ENCODE results near the gene CLECL1. TPM values are rescaled to one million over a fixed set of nuclear protein-coding genes. Genes with fewer than 3 reads are reported as not detected.
"Not testable (repeated sequence)": the region's sequence is repeated elsewhere in the genome, so short reads cannot be mapped to it uniquely, and the experiment has no call there.

Gene CLECL1
- polyA plus RNA-seq, 1 of the 3 experiments (the other 2 are of a cell fraction): not detected

GRCh38 chr12:9741726-9742125 lies 8.8 kb upstream of the CLECL1 start:
- no peaks in the 10 kb centered on the region for H3F3A ChIP-seq (replicated peaks; ENCODE audit: insufficient read depth)
- no peak overlapping the region for H2AFZ ChIP-seq (ENCODE audit: low read depth)
- H3K27ac ChIP-seq (ENCODE audit: low read depth in 2 of 2, low read length in 1 of 2): no peak overlapping the region
- DNase-seq: no peak
- ChIA-PET POLR2A (no interaction called here), CTCF (interaction anchor here (1.3 to 4.5 kb wide), 4 partner anchors 8 to 17 kb away, joined by 5 to 30 read pairs (median 6); no protein-coding TSS in a partner anchor)
- no peaks in the 10 kb centered on the region for H4K20me1 ChIP-seq (ENCODE audit: insufficient read depth)
- no peaks in the 10 kb centered on the region for H3K9me2 ChIP-seq
- H3K36me3 ChIP-seq (replicated peaks in 1 of 2; ENCODE audit: control insufficient read depth in 1 of 2, insufficient read depth in 2 of 2, low read length in 1 of 2): no peaks in the 10 kb centered on the region
- no peak overlapping the region for H3K4me3 ChIP-seq (ENCODE audit: low read depth in 2 of 2, low read length in 1 of 2)
- peaks cover 49% of the 10 kb centered on the region; the same call in 1 of the 2 replicates for H3K27me3 ChIP-seq (ENCODE audit: insufficient read depth)
- no peaks in the 10 kb centered on the region for H3K79me2 ChIP-seq (ENCODE audit: insufficient read depth)
- no peak overlapping the region for H3K4me2 ChIP-seq
- no peaks in the 10 kb centered on the region for H3K4me1 ChIP-seq (ENCODE audit: control insufficient read depth in 1 of 2, insufficient read depth in 2 of 2, low read depth in 1 of 2, low read length in 1 of 2)
- no peaks in the 10 kb centered on the region for H3K9me3 ChIP-seq
- WGBS (ENCODE audit: low lambda C conversion rate): 20% methylated on average over 4 of the region's 4 CpGs
- TF ChIP-seq TEAD4 (IDR thresholded peaks at IDR 0.05; ENCODE audit: borderline replicate concordance, insufficient read depth) (no peak), MEF2A (IDR thresholded peaks at IDR 0.05; ENCODE audit: borderline replicate concordance, low read depth) (no peak), CHD2 (IDR thresholded peaks at IDR 0.05; ENCODE audit: low read length, partially characterized antibody) (no peak), ELF1 (IDR thresholded peaks at IDR 0.05) (no peak)
- no peak overlapping the region for H3K9ac ChIP-seq

DNA sequence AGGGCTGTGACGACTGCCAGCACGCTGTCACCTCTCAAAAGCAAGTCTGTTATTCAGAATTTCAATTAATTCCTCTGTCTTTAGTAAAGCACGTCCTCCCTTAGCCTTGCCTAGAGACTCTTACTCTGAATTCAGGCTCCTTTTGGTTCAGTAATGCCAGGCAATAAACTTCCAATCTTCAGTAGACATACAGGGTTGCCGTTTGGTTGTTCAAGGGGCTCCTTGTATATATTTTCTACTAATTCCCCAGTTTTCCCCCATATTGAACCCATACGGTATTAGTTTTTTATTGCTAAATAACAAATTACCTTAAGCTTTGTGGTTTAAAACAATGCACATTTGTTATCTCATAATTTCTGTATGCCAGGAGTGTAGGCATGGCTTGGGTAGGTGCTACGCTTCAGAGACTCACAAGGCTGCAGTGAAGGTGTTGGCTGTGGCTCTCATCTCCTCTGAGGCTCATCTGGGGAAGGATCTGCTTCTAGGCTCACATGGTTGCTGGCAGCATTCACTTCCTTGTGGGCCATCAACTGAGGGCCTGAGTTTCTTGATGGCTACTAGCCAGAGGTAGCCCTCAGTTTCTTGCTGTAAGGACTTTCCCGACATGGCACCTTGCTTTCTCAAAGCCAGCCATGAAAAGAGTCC lies 7.3 kb upstream of the CLECL1 start:
- TF ChIP-seq RAD21 (IDR thresholded peaks at IDR 0.05; ENCODE audit: low read length): no peak
- TF ChIP-seq, protein P1, sequence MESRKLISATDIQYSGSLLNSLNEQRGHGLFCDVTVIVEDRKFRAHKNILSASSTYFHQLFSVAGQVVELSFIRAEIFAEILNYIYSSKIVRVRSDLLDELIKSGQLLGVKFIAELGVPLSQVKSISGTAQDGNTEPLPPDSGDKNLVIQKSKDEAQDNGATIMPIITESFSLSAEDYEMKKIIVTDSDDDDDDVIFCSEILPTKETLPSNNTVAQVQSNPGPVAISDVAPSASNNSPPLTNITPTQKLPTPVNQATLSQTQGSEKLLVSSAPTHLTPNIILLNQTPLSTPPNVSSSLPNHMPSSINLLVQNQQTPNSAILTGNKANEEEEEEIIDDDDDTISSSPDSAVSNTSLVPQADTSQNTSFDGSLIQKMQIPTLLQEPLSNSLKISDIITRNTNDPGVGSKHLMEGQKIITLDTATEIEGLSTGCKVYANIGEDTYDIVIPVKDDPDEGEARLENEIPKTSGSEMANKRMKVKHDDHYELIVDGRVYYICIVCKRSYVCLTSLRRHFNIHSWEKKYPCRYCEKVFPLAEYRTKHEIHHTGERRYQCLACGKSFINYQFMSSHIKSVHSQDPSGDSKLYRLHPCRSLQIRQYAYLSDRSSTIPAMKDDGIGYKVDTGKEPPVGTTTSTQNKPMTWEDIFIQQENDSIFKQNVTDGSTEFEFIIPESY (IDR thresholded peaks at IDR 0.05; ENCODE audit: borderline replicate concordance, low read depth): no peak
- no peak for TF ChIP-seq MEF2A (IDR thresholded peaks at IDR 0.05; ENCODE audit: borderline replicate concordance, low read depth)
- no peak for TF ChIP-seq SMC3 (IDR thresholded peaks at IDR 0.05; ENCODE audit: low read depth, low read length)
- TF ChIP-seq NRF1 (IDR thresholded peaks at IDR 0.05; ENCODE audit: low read depth, low read length): no peak
- TF ChIP-seq RXRA (IDR thresholded peaks at IDR 0.05; ENCODE audit: borderline replicate concordance, low read depth): no peak
- no peak for TF ChIP-seq RCOR1 (IDR thresholded peaks at IDR 0.05; ENCODE audit: low read length)
- no peak for TF ChIP-seq GATA2 (CRISPR knock-in tag; IDR thresholded peaks at IDR 0.05)
- TF ChIP-seq MAX (IDR thresholded peaks at IDR 0.05; ENCODE audit: low read depth): no peak
- TF ChIP-seq JUND (IDR thresholded peaks at IDR 0.05): no peak
- TF ChIP-seq USF2 (IDR thresholded peaks at IDR 0.05; ENCODE audit: borderline replicate concordance, low read depth, low read length): no peak
- no peak for TF ChIP-seq TEAD4 (IDR thresholded peaks at IDR 0.05; ENCODE audit: borderline replicate concordance, insufficient read depth)
- no peak for TF ChIP-seq SIN3A (IDR thresholded peaks at IDR 0.05; ENCODE audit: borderline replicate concordance, low read depth, low read length)
- no peak for TF ChIP-seq TCF12 (IDR thresholded peaks at IDR 0.05)
- TF ChIP-seq, protein P2, sequence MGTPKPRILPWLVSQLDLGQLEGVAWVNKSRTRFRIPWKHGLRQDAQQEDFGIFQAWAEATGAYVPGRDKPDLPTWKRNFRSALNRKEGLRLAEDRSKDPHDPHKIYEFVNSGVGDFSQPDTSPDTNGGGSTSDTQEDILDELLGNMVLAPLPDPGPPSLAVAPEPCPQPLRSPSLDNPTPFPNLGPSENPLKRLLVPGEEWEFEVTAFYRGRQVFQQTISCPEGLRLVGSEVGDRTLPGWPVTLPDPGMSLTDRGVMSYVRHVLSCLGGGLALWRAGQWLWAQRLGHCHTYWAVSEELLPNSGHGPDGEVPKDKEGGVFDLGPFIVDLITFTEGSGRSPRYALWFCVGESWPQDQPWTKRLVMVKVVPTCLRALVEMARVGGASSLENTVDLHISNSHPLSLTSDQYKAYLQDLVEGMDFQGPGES (IDR thresholded peaks at IDR 0.05; ENCODE audit: low read depth, low read length): no peak
- TF ChIP-seq POLR2AphosphoS5 (IDR thresholded peaks at IDR 0.05; ENCODE audit: low read depth, low read length): no peak
- peak overlapping the region; percentile 54 for H2AFZ ChIP-seq (ENCODE audit: low read depth)
- 35% methylated on average over 6 of the region's 7 CpGs for WGBS (ENCODE audit: low lambda C conversion rate)
- no peaks in the 10 kb centered on the region for H3K9me3 ChIP-seq
- H3K27ac ChIP-seq (ENCODE audit: low read depth in 2 of 2, low read length in 1 of 2): no peak overlapping the region
- H3K4me3 ChIP-seq (ENCODE audit: low read depth in 2 of 2, low read length in 1 of 2): peak overlapping the region; percentile 40 to 65
- no peaks in the 10 kb centered on the region for H3K79me2 ChIP-seq (ENCODE audit: insufficient read depth)
- H4K20me1 ChIP-seq (ENCODE audit: insufficient read depth): no peaks in the 10 kb centered on the region
- ChIA-PET CTCF (interaction anchor here (1.0 to 4.5 kb wide), 2 partner anchors 10 to 409 kb away, joined by 3 to 30 read pairs; no protein-coding TSS in a partner anchor), POLR2A (no interaction called here)
- H3K4me1 ChIP-seq (ENCODE audit: control insufficient read depth in 1 of 2, insufficient read depth in 2 of 2, low read depth in 1 of 2, low read length in 1 of 2): no peaks in the 10 kb centered on the region
- peaks cover 43% of the 10 kb centered on the region; the same call in 1 of the 2 replicates for H3K27me3 ChIP-seq (ENCODE audit: insufficient read depth)
- H3F3A ChIP-seq (replicated peaks; ENCODE audit: insufficient read depth): no peaks in the 10 kb centered on the region
- H3K36me3 ChIP-seq (replicated peaks in 1 of 2; ENCODE audit: control insufficient read depth in 1 of 2, insufficient read depth in 2 of 2, low read length in 1 of 2): no peaks in the 10 kb centered on the region
- no peaks in the 10 kb centered on the region for H3K9me2 ChIP-seq
- no peak overlapping the region for H3K9ac ChIP-seq
- H3K4me2 ChIP-seq: peak overlapping the region; percentile 78
- no peak for DNase-seq

- H3K9me2 ChIP-seq; H3K27ac ChIP-seq (ENCODE audit: low read depth in 2 of 2, low read length in 1 of 2); H3K79me2 ChIP-seq (ENCODE audit: insufficient read depth); H3K9ac ChIP-seq; POLR2A ChIA-PET; H3K9me3 ChIP-seq; H3F3A ChIP-seq (replicated peaks; ENCODE audit: insufficient read depth); H4K20me1 ChIP-seq (ENCODE audit: insufficient read depth); H3K4me1 ChIP-seq (ENCODE audit: control insufficient read depth in 1 of 2, insufficient read depth in 2 of 2, low read depth in 1 of 2, low read length in 1 of 2); H3K36me3 ChIP-seq (replicated peaks in 1 of 2; ENCODE audit: control insufficient read depth in 1 of 2, insufficient read depth in 2 of 2, low read length in 1 of 2); DNase-seq: not testable (repeated sequence)
- Histone ChIP-seq H2AFZ (ENCODE audit: low read depth) (peak overlapping the region; percentile 83), H3K27me3 (ENCODE audit: insufficient read depth) (peaks cover 42% of the 10 kb centered on the region; the same call in 1 of the 2 replicates), H3K4me2 (peak overlapping the region; percentile 78), H3K4me3 (ENCODE audit: low read depth in 2 of 2, low read length in 1 of 2) (peak overlapping the region; percentile 40 to 65)
- WGBS (ENCODE audit: low lambda C conversion rate): 13% methylated on average over 13 of the region's 54 CpGs
- CTCF ChIA-PET: interaction anchor here (1.0 to 4.5 kb wide), 2 partner anchors 10 to 408 kb away, joined by 3 to 30 read pairs; no protein-coding TSS in a partner anchor
Measured at GRCh38 chr12:9739404-9740105, 6.7 kb upstream of the CLECL1 start.

Data from SK-N-SH (cell line).